Mucosa of descending colon (tissue), 3 donors: ENCODE results near the gene PLEKHG4B. TPM values are rescaled to one million over a fixed set of nuclear protein-coding genes. Genes with fewer than 3 reads are reported as not detected.

Experiments
- ATAC-seq: fragments of 200-7000 bp; cut with Tn5 transposase; one replicate; pipeline ENCODE4 v1.9.1; 2020; ENCODE audit warnings: mild to moderate bottlenecking, moderate library complexity
- DNase-seq, 3 donors: peaks; one replicate each; pipeline ENCODE4 v3.0.0-alpha.2; 2020
- H3K36me3 ChIP-seq: fragments of 200-600 bp; one replicate; pipeline ENCODE4 v1.8.0; 2021; ENCODE audit warnings: low read depth, mild to moderate bottlenecking
- H3K4me1 ChIP-seq: fragments of 200-600 bp; one replicate; pipeline ENCODE4 v1.8.0; 2021; ENCODE audit warnings: low read depth, mild to moderate bottlenecking
- H3K4me3 ChIP-seq: fragments of 200-600 bp; one replicate; pipeline ENCODE4 v1.8.0; 2021; ENCODE audit warnings: mild to moderate bottlenecking
- H3K9me3 ChIP-seq: fragments of 200-600 bp; one replicate; pipeline ENCODE4 v1.8.0; 2021; ENCODE audit warnings: mild to moderate bottlenecking
- CTCF ChIP-seq: fragments of 200-600 bp; IDR thresholded peaks from one replicate; pipeline ENCODE4 v1.8.0; 2022; ENCODE audit warnings: antibody characterized with exemption, mild to moderate bottlenecking
- intact Hi-C, 2 donors: fragments of 100-400 bp; cut with DNase I in 1 of 2; cut with micrococcal nuclease in 1 of 2; formaldehyde crosslinking; loops; one replicate each; pipeline versions ENCODE4 v1.11.0 to v1.11.1; 2022; cut with DNase I, micrococcal nuclease
- total RNA-seq, 3 donors: library from RNA; stranded (reverse); fragmentation: NEBNext Ultra II Directional in 2 of 3; extraction: Animal tissue kit (Norgen Biotek cat#: 25700) in 2 of 3; gene quantifications; one replicate each; pipeline versions ENCODE4 v1.2.1 to v1.2.4, GENCODE V29; 2021 to 2023
- donor health status: DM: no; HTN: no; CAD: no; lungs with moderate emphysema.
- donor health status: DM: no; HTN: no; CAD: no.
- donor health status: DM: no; HTN: yes; CAD: no.

The PLEKHG4B gene
- total RNA-seq, 3 donors from 2014 or later: 0.09 to 3.0 (median 0.36) TPM

- Histone ChIP-seq H3K36me3 (no peaks in the 10 kb centered on the region), H3K4me1 (no peaks in the 10 kb centered on the region), H3K9me3 (peaks cover 1% of the 10 kb centered on the region), H3K4me3 (no peak overlapping the region)
- no peak for TF ChIP-seq CTCF
- intact Hi-C loops: no loop called here
- ATAC-seq (no peak), DNase-seq (no peak)
Observed at GRCh38 chr5:153256-153655, 61.3 kb downstream of the PLEKHG4B start.

- H3K36me3 ChIP-seq: no peaks in the 10 kb centered on the region
- no peak overlapping the region for H3K4me3 ChIP-seq
- TF ChIP-seq CTCF: no peak
- H3K4me1 ChIP-seq: no peaks in the 10 kb centered on the region
- ATAC-seq (no peak), DNase-seq (no peak)
- intact Hi-C loops: no loop called here
- H3K9me3 ChIP-seq: no peaks in the 10 kb centered on the region
Observed at GRCh38 chr5:154236-154635, 62.3 kb downstream of the PLEKHG4B start.

GRCh38 chr5:154826-155225 lies 62.9 kb downstream of the PLEKHG4B start:
- TF ChIP-seq CTCF: no peak
- intact Hi-C loops: no loop called here
- DNase-seq (no peak), ATAC-seq (no peak)
- Histone ChIP-seq H3K9me3 (no peaks in the 10 kb centered on the region), H3K4me3 (no peak overlapping the region), H3K36me3 (no peaks in the 10 kb centered on the region), H3K4me1 (no peaks in the 10 kb centered on the region)

- no peak for ATAC-seq
- no peaks in the 10 kb centered on the region for H3K36me3 ChIP-seq
- intact Hi-C loops: no loop called here
- no peak for DNase-seq
- TF ChIP-seq CTCF: no peak
- H3K4me1 ChIP-seq: no peaks in the 10 kb centered on the region
- H3K4me3 ChIP-seq: no peak overlapping the region
- no peaks in the 10 kb centered on the region for H3K9me3 ChIP-seq
Observed at GRCh38 chr5:155651-156410, 63.9 kb downstream of the PLEKHG4B start.

- intact Hi-C loops: no loop called here
- H3K9me3 ChIP-seq: no peaks in the 10 kb centered on the region
- no peak for TF ChIP-seq CTCF
- no peak for DNase-seq
- no peak for ATAC-seq
- H3K4me3 ChIP-seq: no peak overlapping the region
- H3K36me3 ChIP-seq: no peaks in the 10 kb centered on the region
- H3K4me1 ChIP-seq: no peaks in the 10 kb centered on the region
Observed at GRCh38 chr5:156411-157072, 64.6 kb downstream of the PLEKHG4B start.
